Bronchial epithelial cell (primary cell): ENCODE measurements around the gene ANKRD11. TPM values are rescaled to one million over a fixed set of nuclear protein-coding genes. Genes with fewer than 3 reads are reported as not detected.
A peak's percentile ranks its signal among the peaks of the same experiment; 100 is the strongest.

Source experiments
- DNase-seq: peaks from one replicate; pipeline ENCODE4 v3.0.0-alpha.2; 2010; ENCODE audit warnings: low read depth
- FAIRE-seq: peaks from 2 replicates; lab custom pipeline; 2011; peaks lifted over from hg19 to GRCh38; lab: Jason Lieb, UNC
- H3K27me3 ChIP-seq: 2 replicates; pipeline ENCODE4 v1.5.1; 2011; ENCODE audit warnings: low read length; ENCODE audit not compliant: control insufficient read depth, insufficient read depth
- H3K36me3 ChIP-seq: 2 replicates; pipeline ENCODE4 v1.5.1; 2011; ENCODE audit warnings: low read length; ENCODE audit not compliant: control insufficient read depth, insufficient read depth
- H3K4me3 ChIP-seq: 2 replicates; pipeline ENCODE4 v1.5.1; 2011; ENCODE audit warnings: mild to moderate bottlenecking, low read depth, low read length, control low read depth
- CTCF ChIP-seq: IDR thresholded peaks from 2 replicates; pipeline ENCODE4 v1.5.1; 2011; ENCODE audit warnings: mild to moderate bottlenecking, moderate library complexity, low read length, control low read depth, inconsistent platforms; ENCODE audit not compliant: insufficient read depth, severe bottlenecking
- total RNA-seq: library from RNA; depleted of rRNA; stranded (reverse); fragments of >200 nt; gene quantifications from 2 replicates; pipeline ENCODE4 v1.2.1, GENCODE V29; 2014

ANKRD11 gene
- total RNA-seq, 1 donor from 2014 or later: 64.5 TPM

DNA sequence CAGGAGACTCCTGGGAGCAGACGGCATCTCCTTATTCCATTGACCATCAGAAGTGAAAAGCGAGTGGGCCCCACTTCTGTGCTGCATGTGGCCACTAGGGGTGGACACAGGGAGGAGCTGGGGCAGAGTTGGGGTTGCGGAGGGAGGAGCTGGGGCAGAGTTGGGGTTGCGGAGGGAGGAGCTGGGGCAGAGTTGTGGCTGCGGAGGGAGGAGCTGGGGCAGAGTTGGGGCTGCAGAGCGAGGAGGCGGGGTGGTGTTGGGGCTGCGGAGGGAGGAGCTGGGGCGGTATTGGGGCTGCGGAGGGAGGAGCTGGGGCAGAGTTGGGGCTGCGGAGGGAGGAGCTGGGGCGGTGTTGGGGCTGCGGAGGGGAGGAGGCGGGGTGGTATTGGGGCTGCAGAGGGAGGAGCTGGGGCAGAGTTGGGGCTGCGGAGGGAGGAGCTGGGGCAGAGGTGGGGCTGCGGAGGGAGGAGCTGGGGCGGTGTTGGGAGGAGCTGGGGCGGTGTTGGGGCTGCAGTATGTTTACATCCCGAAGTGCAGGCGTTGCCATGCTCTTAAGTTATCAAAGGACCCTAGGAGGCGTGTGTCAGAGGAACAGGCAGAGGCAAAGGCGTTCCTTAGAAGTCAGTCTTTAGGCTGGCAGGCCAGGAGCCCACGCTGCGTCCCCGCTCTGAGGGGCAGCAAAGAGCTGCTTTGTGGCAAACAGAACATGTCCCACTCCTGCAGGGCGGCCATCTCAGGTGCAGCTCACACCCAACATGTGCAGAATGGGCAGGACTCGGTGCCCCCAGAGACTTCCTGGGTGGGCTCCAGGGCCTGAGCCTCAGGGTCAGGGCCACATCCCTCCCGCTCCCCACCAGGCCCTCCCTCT lies 196.9 kb downstream of the ANKRD11 start:
- no peak overlapping the region for H3K4me3 ChIP-seq
- no peak for FAIRE-seq
- TF ChIP-seq CTCF: no peak
- peaks cover 27% of the 10 kb centered on the region for H3K36me3 ChIP-seq
- no peaks in the 10 kb centered on the region for H3K27me3 ChIP-seq
- DNase-seq: no peak

DNA sequence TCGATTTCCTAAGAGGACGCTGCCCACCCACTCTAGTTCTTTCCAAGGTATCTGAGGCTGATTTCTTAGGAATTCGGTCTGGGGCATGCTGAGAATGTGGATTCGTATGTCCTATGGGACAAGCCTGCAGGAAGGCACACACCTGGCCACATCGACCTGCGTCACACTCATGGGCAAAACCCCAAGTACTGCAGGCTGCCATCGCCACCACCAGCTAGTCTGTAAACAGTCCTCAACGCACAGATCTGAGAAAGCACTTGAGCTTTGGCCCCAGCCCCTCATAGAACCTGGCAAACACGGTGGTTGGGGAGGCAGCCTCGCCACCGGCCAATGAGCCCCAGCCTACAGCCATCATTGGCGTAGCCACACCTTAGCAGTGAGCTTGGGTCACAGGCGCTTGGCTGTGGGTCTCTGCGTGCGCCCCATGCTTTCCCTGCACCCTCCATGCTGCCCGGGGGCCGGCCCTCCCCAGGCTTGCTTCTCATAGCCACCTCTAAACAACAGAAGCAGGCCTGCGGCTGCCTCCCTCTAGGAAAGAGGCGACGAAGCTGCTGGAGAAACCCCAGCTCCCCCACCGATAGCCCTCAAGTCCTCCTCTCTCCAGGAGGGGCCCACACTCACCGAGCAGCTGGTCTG lies 197.8 kb downstream of the ANKRD11 start:
- Histone ChIP-seq H3K36me3 (peaks cover 28% of the 10 kb centered on the region), H3K4me3 (no peak overlapping the region), H3K27me3 (no peaks in the 10 kb centered on the region)
- FAIRE-seq (no peak), DNase-seq (no peak)
- TF ChIP-seq CTCF: no peak

DNA sequence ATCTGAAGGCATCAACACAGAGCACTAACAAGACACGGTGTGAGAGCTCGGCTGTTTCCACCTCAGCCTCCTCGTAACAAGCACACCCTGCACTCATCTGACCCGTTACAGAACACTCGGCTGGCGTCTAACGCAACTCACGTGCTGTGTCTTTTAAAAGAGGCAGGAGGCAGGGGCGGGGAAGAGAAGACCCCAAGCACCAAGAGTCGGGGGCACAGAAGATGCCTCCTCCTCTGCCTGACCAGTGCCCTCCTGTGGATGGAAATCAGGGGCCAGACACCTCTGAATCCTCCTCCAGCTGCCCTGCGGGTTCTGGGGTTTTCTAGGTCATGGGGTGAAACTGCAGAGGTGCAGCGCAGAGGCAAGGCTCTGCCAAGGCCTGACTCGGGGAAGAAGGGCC lies 198.6 kb downstream of the ANKRD11 start:
- DNase-seq (no peak), FAIRE-seq (no peak)
- no peak for TF ChIP-seq CTCF
- Histone ChIP-seq H3K36me3 (peaks cover 32% of the 10 kb centered on the region), H3K4me3 (no peak overlapping the region), H3K27me3 (no peaks in the 10 kb centered on the region)

GRCh38 chr16:89291363-89291762 lies 199.0 kb downstream of the ANKRD11 start:
- TF ChIP-seq CTCF: no peak
- FAIRE-seq (peak; percentile 68), DNase-seq (no peak)
- Histone ChIP-seq H3K4me3 (no peak overlapping the region), H3K27me3 (no peaks in the 10 kb centered on the region), H3K36me3 (peaks cover 32% of the 10 kb centered on the region)

DNA sequence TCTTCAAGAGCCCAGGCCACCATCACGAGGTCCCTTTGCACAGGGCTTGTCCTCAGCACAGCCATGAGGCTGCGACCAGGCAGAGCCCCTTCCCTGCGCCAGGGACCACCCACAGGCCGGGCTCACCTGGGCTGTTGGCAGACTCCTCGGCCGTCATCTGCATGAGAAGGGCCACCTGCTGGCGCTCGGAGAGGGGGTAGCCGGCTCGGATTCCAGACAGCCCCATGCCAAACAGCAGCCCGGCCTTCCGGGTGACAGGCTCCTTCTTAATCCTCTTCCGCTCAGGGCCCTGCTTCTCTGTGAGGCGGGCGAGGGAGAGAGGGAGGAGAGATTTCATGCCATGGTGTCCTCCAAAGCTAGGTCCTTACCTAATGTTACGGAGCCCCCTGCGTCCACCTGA lies 199.5 kb downstream of the ANKRD11 start:
- peaks cover 35% of the 10 kb centered on the region for H3K36me3 ChIP-seq
- no peaks in the 10 kb centered on the region for H3K27me3 ChIP-seq
- FAIRE-seq (no peak), DNase-seq (no peak)
- no peak overlapping the region for H3K4me3 ChIP-seq
- no peak for TF ChIP-seq CTCF
